HG02678 (cell line): Measurements from ENCODE around the gene IFNA5.

ENCODE experiments used
- ATAC-seq: cut with Tn5 transposase; IDR thresholded peaks from one replicate; pipeline ENCODE4 v1.9.1; 2021; ENCODE audit warnings: mild to moderate bottlenecking, moderate library complexity; ENCODE audit not compliant: unreplicated experiment

Gene IFNA5

DNA sequence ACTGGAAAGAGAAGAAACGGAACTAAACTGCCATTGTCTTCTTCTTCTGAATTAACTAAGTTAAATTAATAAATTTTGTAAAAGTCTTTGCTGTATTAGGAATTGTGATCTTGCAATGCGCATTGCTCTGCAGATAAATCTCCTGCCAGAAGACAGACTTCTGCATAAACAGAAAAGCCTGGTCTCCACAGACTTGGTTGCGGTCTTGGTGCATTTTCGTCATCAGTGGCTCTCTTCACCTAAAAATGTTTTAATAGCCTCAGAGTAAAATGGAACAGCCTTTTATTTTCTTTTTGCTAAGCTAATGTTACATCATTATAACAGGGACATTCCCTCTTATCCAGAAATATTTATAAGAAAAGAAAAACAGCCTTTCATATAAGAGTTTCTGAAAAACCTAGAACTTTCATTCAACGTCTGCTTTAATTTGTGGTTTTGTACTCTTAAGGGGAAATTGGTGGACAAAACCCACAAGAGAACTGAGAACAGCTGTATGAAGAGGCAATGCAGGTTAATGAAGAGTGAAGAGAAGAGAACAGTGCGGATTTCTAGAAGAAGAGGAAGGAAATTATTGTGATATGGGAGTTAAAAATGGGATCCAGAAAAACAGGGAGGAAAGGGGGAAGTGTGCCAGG is 10.1 kb downstream of the IFNA5 start:
- peak; percentile 85 for ATAC-seq

DNA sequence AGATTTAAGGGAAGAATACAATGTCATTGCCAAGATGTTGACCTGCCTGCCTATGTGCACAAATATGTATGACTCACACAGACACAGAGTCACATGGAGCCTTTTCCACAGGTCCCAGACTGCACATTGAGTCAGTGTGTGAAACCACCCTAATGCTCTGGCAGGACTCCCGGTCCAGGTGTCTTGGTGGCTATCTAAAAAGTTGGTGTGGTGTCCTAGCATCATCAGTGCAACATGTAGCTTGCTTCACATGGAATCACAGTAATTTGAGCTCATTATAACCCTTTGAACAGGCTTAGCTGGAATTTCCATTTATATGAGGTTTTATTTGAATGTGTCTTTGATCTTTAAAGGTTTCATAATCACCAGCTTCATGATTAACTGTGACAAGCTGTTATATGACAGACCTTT is 10.7 kb downstream of the IFNA5 start:
- peak; percentile 42 for ATAC-seq

DNA sequence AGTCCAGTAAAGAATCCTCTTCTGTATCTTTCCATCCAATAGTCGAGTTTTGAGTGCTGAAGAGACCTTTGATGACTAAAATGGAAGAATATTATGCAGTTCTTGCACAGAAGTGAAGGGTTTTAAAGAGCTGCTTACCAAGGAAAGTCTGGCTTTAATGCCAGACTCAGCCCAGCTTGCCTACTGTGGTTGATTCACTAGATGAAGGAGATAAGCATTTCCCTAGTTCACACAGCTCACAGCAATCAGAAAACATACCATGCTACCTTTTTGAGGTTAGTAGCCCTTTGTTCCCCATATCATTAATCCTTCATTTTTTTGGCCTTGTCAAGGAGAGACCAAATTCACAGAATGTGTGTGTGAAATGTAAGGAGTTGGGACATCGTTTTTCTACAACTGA is 15.3 kb downstream of the IFNA5 start:
- no peak for ATAC-seq

- ATAC-seq = no peak
These were observed 17.8 kb downstream of the IFNA5 start for GRCh38 chr9:21287280-21287679.

DNA sequence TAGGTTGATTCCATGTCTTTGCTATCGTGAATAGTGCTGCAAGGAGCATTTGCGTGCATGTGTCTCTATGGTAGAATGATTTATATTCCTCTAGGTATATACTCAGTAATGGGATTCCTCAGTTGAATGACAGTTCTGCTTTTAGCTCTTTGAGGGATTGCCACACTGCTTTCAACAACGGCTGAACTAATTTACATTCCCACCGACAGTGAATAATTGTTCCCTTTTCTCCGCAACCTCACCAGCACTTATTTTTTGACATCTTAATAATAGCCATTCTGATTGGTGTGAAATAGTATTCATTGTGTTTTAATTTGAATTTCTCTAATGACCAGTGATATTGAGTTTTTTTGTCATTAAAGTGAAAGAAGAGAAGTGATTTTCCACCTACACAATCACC is 18.5 kb downstream of the IFNA5 start:
- ATAC-seq = no peak

GRCh38 chr9:21286099-21286498 is 19.0 kb downstream of the IFNA5 start:
- no peak for ATAC-seq

DNA sequence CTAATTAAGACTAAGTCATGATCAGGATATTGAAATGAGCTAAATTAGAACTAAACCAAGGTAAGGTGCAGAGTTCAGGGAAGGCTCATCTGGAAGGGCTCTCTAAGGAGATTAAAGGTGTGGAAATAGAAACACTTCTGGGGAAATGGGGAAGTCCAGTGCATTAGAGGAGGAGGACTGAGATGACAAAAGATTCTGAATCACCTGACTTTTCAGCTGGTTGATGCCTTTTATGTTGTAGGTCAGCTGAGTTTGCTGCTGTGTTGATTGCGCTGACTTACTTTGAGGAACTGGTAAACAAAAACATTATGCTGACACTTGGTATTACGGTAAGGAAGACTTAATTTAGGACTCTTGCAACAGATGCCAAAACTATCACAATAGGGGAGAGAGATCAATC is 23.8 kb downstream of the IFNA5 start:
- ATAC-seq = no peak

DNA sequence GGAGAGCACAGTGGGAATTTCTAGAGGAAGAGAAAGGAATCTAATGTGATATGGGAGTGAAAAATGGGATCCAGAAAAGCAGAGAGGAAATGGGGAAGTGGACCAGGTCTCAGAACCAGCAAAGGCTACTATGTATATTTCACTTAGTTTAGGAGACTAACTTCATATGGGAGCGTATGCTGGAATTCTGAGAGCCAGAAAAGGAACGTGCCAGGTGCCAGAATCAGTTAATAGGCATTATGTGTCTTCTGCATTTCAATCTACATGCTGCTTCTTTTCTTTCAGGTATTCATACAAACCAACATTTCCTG is 36.8 kb downstream of the IFNA5 start:
- peak; percentile 3 for ATAC-seq

GRCh38 chr9:21267485-21268346 is 37.4 kb downstream of the IFNA5 start:
- peak; percentile 50 for ATAC-seq

DNA sequence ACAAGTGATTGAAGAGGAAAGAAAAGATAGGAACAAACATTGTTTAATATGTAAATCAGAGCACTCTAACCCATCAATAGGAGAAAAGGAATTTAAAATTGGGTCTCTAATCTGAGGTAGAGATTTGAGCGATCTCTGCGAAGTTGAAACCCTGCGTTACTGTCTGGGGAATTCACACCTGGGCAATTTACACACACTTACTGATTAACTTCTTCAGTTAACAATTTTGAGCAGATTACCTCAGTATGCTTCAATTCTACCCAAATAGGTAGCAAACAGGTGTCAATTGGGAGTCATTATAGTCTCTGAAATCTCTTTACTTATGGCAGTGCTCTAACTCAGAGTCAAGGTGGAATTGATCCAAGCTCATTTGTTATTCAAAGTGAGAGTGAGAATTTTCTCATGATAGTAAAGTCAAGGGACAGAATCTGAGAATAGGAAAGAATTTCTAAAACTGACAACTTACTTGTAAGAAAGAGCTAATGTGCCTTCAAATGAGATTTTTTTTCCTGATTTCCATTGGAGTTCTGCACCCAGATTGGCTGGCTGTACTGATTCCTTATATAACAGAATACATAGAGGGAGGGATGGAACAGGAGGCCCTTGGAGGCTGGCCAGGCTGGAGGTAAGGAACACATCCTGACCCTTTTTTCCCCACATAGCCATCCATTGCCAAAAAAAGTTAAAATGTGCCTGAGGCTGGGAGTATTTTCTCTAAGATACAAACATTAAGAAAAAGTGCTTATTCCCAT is 38.2 kb downstream of the IFNA5 start:
- ATAC-seq = peak; percentile 48

DNA sequence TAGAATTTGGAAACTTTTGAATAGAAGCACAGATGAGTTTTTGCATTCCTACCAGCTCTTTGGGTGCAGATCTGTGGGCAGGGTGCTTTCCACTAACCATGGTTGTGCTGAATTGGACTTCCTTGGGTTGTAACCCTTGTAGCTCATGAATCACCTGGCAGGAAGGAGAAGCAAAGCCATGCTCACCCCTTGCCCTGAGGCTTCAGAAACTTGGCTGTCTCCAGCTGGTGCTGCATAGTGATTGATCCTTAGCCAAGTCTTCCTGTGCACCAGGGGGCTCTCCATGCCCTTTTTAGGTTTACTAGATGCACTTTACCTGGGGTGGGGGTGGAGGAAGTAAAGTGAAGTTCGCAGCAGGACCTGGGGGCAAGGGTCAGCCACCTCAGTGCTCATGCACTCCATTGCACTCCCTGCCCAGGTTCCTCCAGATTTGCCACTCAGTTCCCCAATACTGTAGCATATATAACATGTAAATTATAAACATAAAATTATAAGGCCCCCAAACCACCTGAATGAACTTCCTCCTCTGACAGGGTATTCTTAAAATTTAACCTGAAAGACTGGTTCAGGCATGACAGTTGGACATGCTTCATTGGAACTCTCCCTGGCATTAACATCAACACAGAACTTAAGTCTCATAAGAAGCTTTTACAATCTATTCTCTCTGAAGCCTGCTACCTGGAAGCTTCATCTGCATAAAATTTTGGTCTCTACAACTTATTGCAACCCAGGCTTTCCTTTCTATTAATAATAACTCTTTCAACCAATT is 39.5 kb downstream of the IFNA5 start:
- ATAC-seq = peak; percentile 39

DNA sequence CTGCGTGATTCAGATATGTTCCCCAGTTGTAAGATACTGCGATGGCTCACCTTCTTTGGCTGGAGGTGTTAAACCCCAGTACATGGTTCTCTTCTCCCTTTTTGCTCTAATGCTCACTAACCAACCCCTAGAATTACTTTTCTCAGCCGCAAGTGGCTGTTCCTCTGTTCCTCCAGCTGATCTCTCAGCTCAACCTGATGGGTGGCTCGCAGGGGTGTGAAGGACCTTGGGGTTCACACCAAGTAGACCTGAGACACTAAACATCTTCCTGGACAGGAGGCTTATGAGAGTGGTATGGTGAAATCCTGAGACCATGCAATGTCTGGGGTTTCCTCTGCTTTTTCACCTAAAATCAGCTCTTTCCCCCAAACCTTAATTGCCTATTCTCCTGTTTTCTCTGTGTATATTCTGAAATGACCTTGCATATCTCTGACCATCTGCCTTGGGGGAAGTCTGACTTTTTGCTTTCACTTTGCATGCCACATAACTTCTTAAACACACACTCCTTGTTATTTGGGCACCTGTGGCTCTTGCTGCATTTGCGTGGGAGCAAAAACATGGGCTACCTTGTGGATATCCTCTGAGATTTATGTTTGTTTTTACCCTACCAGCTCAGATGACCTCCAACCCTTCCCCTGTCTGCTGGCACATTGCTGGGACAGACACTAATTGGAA is 49.4 kb downstream of the IFNA5 start:
- ATAC-seq = peak; percentile 44
